Right atrium auricular region (tissue), 2 donors: ENCODE results near the gene STAM. TPM values are rescaled to one million over a fixed set of nuclear protein-coding genes. Genes with fewer than 3 reads are reported as not detected.

Experiments
- DNase-seq: peaks from one replicate; pipeline ENCODE4 v3.0.0-alpha.2; 2019; ENCODE audit warnings: low spot score
- H3K27ac ChIP-seq, 2 donors: fragments of 200-600 bp; sonication (generic); 1 replicate in 1 of 2; 2 replicates in 1 of 2; pipeline ENCODE4 v1.5.1; 2016 to 2019
- H3K27me3 ChIP-seq, 2 donors: fragments of 200-600 bp; sonication (generic); one replicate each; pipeline versions ENCODE4 v1.5.1 to v1.6.0; 2017 to 2019
- H3K36me3 ChIP-seq: fragments of 200-600 bp; sonication (generic); one replicate; pipeline ENCODE4 v1.5.1; 2016
- H3K4me1 ChIP-seq, 2 donors: fragments of 200-600 bp; sonication (generic); one replicate each; pipeline versions ENCODE4 v1.5.1 to v1.6.0; 2017 to 2019
- H3K4me3 ChIP-seq, 2 donors: fragments of 200-600 bp; sonication (generic); 1 replicate in 1 of 2; 2 replicates in 1 of 2; pipeline ENCODE4 v1.5.1; 2017 to 2019; ENCODE audit warnings: mild to moderate bottlenecking in 1 of 2, moderate library complexity in 1 of 2
- H3K9me3 ChIP-seq, 2 donors: fragments of 200-600 bp; sonication (generic); one replicate each; pipeline ENCODE4 v1.5.1; 2019
- CTCF ChIP-seq, 2 donors: fragments of 200-600 bp; sonication (generic); IDR thresholded peaks; one replicate each; pipeline ENCODE4 v1.5.1; 2019; ENCODE audit warnings: antibody characterized with exemption in 2 of 2
- total RNA-seq, 2 donors: library from RNA; depleted of rRNA; stranded (reverse); fragments of >200 nt; gene quantifications; one replicate each; pipeline ENCODE4 v1.1.0, GENCODE V29; 2016

The STAM gene
- total RNA-seq, 2 donors from 2014 or later, result 28.9 to 38.0 TPM

GRCh38 chr10:17733620-17734019, 89.7 kb downstream of the STAM start:
- Histone ChIP-seq H3K27me3 (no peaks in the 10 kb centered on the region), H3K27ac (no peak overlapping the region), H3K4me3 (no peak overlapping the region), H3K4me1 (peaks cover 0 to 27% of the 10 kb centered on the region in 2 donors), H3K36me3 (no peaks in the 10 kb centered on the region), H3K9me3 (no peaks in the 10 kb centered on the region)
- DNase-seq, result no peak
- no peak for TF ChIP-seq CTCF (IDR thresholded peaks at IDR 0.05)

GRCh38 chr10:17734432-17735080, 90.6 kb downstream of the STAM start:
- Histone ChIP-seq H3K27me3 (no peaks in the 10 kb centered on the region), H3K27ac (peak overlapping the region; percentile 55 to 65), H3K4me1 (peaks cover 0 to 27% of the 10 kb centered on the region in 2 donors), H3K36me3 (no peaks in the 10 kb centered on the region), H3K9me3 (no peaks in the 10 kb centered on the region), H3K4me3 (no peak overlapping the region)
- TF ChIP-seq CTCF (IDR thresholded peaks at IDR 0.05), result no peak
- no peak for DNase-seq

GRCh38 chr10:17735166-17735941, 91.4 kb downstream of the STAM start:
- Histone ChIP-seq H3K9me3 (no peaks in the 10 kb centered on the region), H3K27ac (peak overlapping the region; percentile 55 to 65), H3K4me1 (peaks cover 0 to 27% of the 10 kb centered on the region in 2 donors), H3K36me3 (no peaks in the 10 kb centered on the region), H3K4me3 (no peak overlapping the region), H3K27me3 (no peaks in the 10 kb centered on the region)
- no peak for DNase-seq
- no peak for TF ChIP-seq CTCF (IDR thresholded peaks at IDR 0.05)

- no peak overlapping the region for H3K4me3 ChIP-seq
- no peak for DNase-seq
- no peaks in the 10 kb centered on the region for H3K9me3 ChIP-seq
- H3K4me1 ChIP-seq, result peaks cover 0 to 27% of the 10 kb centered on the region in 2 donors
- no peak for TF ChIP-seq CTCF (IDR thresholded peaks at IDR 0.05)
- no peaks in the 10 kb centered on the region for H3K27me3 ChIP-seq
- H3K36me3 ChIP-seq, result no peaks in the 10 kb centered on the region
- peak overlapping the region in 1 of 2 donors; percentile 65 for H3K27ac ChIP-seq
Measured at GRCh38 chr10:17736223-17736622, 92.3 kb downstream of the STAM start.

GRCh38 chr10:17737027-17737965, 93.3 kb downstream of the STAM start:
- Histone ChIP-seq H3K9me3 (no peaks in the 10 kb centered on the region), H3K4me3 (no peak overlapping the region), H3K36me3 (no peaks in the 10 kb centered on the region), H3K4me1 (peaks cover 0 to 27% of the 10 kb centered on the region in 2 donors), H3K27me3 (no peaks in the 10 kb centered on the region), H3K27ac (peak overlapping the region in 1 of 2 donors; percentile 65)
- peak; percentile 59 to 72 for TF ChIP-seq CTCF (IDR thresholded peaks at IDR 0.05)
- DNase-seq, result no peak
